Loucy (cell line): ENCODE data around the gene EMSY.

Experiments
- H2AFZ ChIP-seq: fragments of 200-600 bp; sonication (generic); 2 replicates; pipeline ENCODE4 v1.6.0; 2016; ENCODE audit warnings: antibody characterized with exemption, mild to moderate bottlenecking, low read length, moderate library complexity
- H3F3A ChIP-seq: fragments of 200-600 bp; 2 replicates; pipeline ENCODE4 v1.6.0; 2016; ENCODE audit warnings: antibody characterized with exemption, low read depth, mild to moderate bottlenecking
- H3K27me3 ChIP-seq: fragments of 200-600 bp; sonication (generic); 2 replicates; pipeline ENCODE4 v1.6.1; 2014; ENCODE audit warnings: low read length, mild to moderate bottlenecking; ENCODE audit not compliant: insufficient read depth, poor library complexity, severe bottlenecking
- H3K36me3 ChIP-seq: fragments of 200-600 bp; sonication (generic); 2 replicates; pipeline ENCODE4 v1.6.1; 2016; ENCODE audit warnings: low read length; ENCODE audit not compliant: insufficient read depth
- H3K4me1 ChIP-seq: fragments of 200-600 bp; sonication (generic); 2 replicates; pipeline ENCODE4 v1.5.1; 2014; ENCODE audit warnings: low read length, mild to moderate bottlenecking; ENCODE audit not compliant: insufficient read depth, poor library complexity, severe bottlenecking
- H3K4me2 ChIP-seq: fragments of 200-600 bp; sonication (generic); 2 replicates; pipeline ENCODE4 v1.6.0; 2014; ENCODE audit warnings: antibody characterized with exemption, low read length, low read depth, mild to moderate bottlenecking; ENCODE audit not compliant: poor library complexity, severe bottlenecking
- H3K4me3 ChIP-seq: fragments of 200-600 bp; sonication (generic); 2 replicates; pipeline ENCODE4 v1.5.1; 2014; ENCODE audit warnings: low read length, mild to moderate bottlenecking, mixed read lengths; ENCODE audit not compliant: poor library complexity, severe bottlenecking
- H3K79me2 ChIP-seq: fragments of 200-600 bp; sonication (generic); 2 replicates; pipeline ENCODE4 v1.6.1; 2014; ENCODE audit warnings: low read length; ENCODE audit not compliant: insufficient read depth
- H3K9ac ChIP-seq: fragments of 200-600 bp; sonication (generic); 2 replicates; pipeline ENCODE4 v1.6.0; 2014; ENCODE audit warnings: mild to moderate bottlenecking, low read depth, low read length, moderate library complexity; ENCODE audit not compliant: poor library complexity, severe bottlenecking
- H3K9me2 ChIP-seq: fragments of 200-600 bp; sonication (generic); replicated peaks from 2 replicates; pipeline ENCODE4 v1.6.1; 2016; ENCODE audit warnings: low read depth, low read length, mixed read lengths
- H3K9me3 ChIP-seq: fragments of 200-600 bp; sonication (generic); 2 replicates; pipeline ENCODE4 v1.6.1; 2014; ENCODE audit warnings: mild to moderate bottlenecking, antibody characterized with exemption, low read length, low read depth; ENCODE audit not compliant: insufficient read depth
- H4K20me1 ChIP-seq: fragments of 200-600 bp; sonication (generic); 2 replicates; pipeline ENCODE4 v1.6.0; 2014; ENCODE audit warnings: antibody characterized with exemption, low read length, mild to moderate bottlenecking; ENCODE audit not compliant: insufficient read depth, poor library complexity, severe bottlenecking
- CTCF ChIP-seq: fragments of 200-600 bp; sonication (generic); conservative IDR thresholded peaks from 2 replicates; pipeline ENCODE4 v1.5.1; 2014; ENCODE audit warnings: mild to moderate bottlenecking, antibody characterized with exemption, low read length
- EZH2phosphoT487 ChIP-seq: fragments of 200-600 bp; IDR thresholded peaks from 2 replicates; pipeline ENCODE4 v1.6.1; 2018; ENCODE audit warnings: antibody characterized with exemption, mild to moderate bottlenecking, moderate library complexity, borderline replicate concordance

EMSY gene

GRCh38 chr11:76577226-76577920 is 132.6 kb downstream of the EMSY start:
- Histone ChIP-seq H3K79me2 (no peaks in the 10 kb centered on the region), H4K20me1 (no peaks in the 10 kb centered on the region), H3F3A (no peaks in the 10 kb centered on the region), H3K9me2 (no peaks in the 10 kb centered on the region), H3K4me1 (no peaks in the 10 kb centered on the region), H3K36me3 (no peaks in the 10 kb centered on the region), H3K4me3 (no peak overlapping the region), H3K4me2 (no peak overlapping the region), H3K9me3 (no peaks in the 10 kb centered on the region), H3K27me3 (no peaks in the 10 kb centered on the region), H2AFZ (no peak overlapping the region), H3K9ac (no peak overlapping the region)
- TF ChIP-seq CTCF (no peak), EZH2phosphoT487 (no peak)

GRCh38 chr11:76577921-76578653 is 133.3 kb downstream of the EMSY start:
- H3K79me2 ChIP-seq: no peaks in the 10 kb centered on the region
- no peaks in the 10 kb centered on the region for H3K9me2 ChIP-seq
- no peaks in the 10 kb centered on the region for H4K20me1 ChIP-seq
- TF ChIP-seq EZH2phosphoT487 (no peak), CTCF (no peak)
- H3K9ac ChIP-seq: no peak overlapping the region
- no peaks in the 10 kb centered on the region for H3K36me3 ChIP-seq
- no peaks in the 10 kb centered on the region for H3K9me3 ChIP-seq
- no peaks in the 10 kb centered on the region for H3K4me1 ChIP-seq
- no peaks in the 10 kb centered on the region for H3K27me3 ChIP-seq
- H3K4me3 ChIP-seq: no peak overlapping the region
- H3F3A ChIP-seq: no peaks in the 10 kb centered on the region
- H3K4me2 ChIP-seq: no peak overlapping the region
- no peak overlapping the region for H2AFZ ChIP-seq

GRCh38 chr11:76578654-76579055 is 133.8 kb downstream of the EMSY start:
- no peak overlapping the region for H3K4me2 ChIP-seq

More at GRCh38 chr11:76578654-76579055, 133.8 kb downstream of the EMSY start:
- Histone ChIP-seq H3K9me3 (no peaks in the 10 kb centered on the region), H3F3A (no peaks in the 10 kb centered on the region), H3K27me3 (no peaks in the 10 kb centered on the region), H3K9ac (no peak overlapping the region), H3K4me1 (no peaks in the 10 kb centered on the region), H3K36me3 (no peaks in the 10 kb centered on the region), H3K4me3 (no peak overlapping the region), H3K79me2 (no peaks in the 10 kb centered on the region), H4K20me1 (no peaks in the 10 kb centered on the region), H2AFZ (no peak overlapping the region), H3K9me2 (no peaks in the 10 kb centered on the region)
- TF ChIP-seq CTCF (no peak), EZH2phosphoT487 (no peak)
